ENCODE results near the gene ATXN3L.

Gene ATXN3L

DNA sequence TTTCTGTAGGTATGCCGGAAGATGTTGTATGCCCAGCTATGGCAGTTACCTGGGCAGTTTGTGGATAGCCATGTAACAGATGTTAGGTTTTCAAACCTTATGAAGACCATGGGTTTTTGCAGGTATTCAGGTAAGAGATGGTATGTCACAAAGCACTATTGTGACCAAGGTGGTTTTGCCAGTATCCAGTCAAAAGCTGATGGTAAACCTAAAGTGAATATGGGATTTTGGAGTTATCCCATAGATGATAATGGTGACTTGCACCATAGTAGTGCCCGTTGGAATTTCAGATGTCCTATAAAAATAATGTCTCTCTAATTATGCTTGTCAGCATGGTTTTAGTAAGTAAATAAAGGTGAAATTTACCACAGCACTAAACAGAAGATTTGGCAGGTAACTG, at the start of gene ATXN3L:
Gene ATXN3L, minus strand, starts transcription at position 101 of the 400 bp plus-strand sequence. CDS start 119 bp downstream, outside the sequence.
- DNase-seq (ENCODE audit: low spot score): no peak

DNA sequence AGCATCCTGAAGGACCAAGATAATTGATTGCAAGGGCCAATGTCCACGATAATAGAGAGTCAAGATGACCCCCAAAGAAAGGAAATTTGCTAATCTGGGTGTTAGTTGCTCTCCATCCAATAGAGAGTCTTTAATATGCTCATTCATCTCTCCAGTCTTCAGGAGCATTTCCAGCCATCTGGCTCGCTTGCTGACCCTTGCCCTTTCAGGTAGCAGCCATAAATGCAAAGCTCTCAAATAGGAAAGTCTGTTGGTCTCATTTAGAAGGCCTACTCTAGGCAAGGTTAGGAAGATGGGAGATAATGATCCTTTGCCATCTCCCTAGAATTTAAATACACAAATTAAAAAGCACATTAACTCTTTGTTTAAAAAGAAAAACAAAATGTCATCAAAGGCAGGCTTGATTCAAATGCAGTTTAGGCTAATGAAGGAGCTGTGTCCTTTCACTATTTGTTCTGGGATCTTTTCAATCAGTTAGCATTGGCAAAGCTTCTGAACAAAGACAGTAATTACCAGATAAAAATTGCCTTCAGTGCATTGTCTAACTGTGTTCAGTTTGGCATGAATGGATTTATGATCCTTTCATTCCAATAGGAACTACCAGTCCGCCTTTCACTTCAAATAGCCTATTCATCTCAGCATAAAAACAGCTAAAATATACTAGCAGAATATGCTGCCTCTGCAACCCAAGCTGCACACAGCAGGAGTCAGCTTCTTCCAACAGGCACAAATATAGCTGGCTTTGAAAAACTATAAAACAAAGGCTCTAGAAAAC, 49.6 kb upstream of the ATXN3L start:
- no peak for DNase-seq (ENCODE audit: low spot score)

DNA sequence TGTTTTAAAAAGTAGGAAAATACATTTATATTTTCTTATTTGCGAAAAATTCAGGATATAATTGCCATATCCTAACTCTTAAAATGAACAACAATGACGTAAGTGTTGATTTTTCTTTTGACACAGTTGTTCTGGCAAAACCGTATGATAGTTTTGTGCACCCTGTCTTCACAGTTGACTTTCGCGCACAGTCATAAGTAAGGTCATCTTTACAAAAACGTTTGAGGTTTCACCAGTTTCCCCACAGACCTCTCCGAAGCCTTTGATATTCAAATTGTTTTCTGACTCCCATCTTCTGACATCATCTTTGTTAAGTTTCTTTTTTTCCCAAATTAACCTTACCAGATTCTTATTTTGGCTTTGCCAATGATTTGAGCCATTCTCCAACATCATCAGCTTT, 48.1 kb upstream of the ATXN3L start:
- DNase-seq (ENCODE audit: low spot score): no peak

DNA sequence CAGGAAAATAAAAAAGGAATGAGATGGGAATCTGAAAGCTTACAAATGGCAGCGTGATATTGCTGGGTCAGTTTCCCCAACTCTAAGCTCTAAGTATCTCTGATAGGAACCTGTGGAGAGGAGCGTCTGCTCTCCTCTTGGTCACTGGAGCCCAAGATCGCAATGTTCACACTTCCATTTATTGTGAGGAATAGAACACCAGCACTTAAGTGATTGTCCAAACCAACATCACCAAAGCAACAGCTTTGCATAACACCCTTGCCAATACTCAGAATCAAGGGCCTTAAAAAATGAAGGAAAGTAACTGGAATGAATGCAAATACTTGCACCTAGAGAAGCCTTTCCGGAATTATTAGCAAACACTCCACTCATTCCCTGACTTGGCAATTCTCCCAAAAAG, 46.8 kb upstream of the ATXN3L start:
- no peak for DNase-seq (ENCODE audit: low spot score)

DNA sequence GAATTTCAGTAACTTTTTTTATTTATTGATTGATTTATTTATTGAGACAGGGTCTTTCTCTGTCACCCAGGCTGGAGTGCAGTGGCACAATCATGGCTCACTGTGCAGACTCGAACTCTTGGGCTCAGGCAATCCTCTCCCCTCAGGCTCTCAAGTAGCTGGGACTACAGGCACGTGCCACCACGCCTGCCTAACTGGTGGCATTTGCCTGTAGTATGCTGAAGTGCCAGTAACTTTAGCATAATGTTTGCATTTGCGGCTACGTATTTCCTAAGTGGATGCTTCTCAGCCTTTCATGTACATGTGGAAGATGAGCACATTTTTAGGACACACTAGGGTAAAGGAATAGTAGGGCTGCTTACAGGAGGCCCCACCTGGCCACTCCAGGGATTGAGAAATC, 45.3 kb upstream of the ATXN3L start:
- no peak for DNase-seq (ENCODE audit: low spot score)

DNA sequence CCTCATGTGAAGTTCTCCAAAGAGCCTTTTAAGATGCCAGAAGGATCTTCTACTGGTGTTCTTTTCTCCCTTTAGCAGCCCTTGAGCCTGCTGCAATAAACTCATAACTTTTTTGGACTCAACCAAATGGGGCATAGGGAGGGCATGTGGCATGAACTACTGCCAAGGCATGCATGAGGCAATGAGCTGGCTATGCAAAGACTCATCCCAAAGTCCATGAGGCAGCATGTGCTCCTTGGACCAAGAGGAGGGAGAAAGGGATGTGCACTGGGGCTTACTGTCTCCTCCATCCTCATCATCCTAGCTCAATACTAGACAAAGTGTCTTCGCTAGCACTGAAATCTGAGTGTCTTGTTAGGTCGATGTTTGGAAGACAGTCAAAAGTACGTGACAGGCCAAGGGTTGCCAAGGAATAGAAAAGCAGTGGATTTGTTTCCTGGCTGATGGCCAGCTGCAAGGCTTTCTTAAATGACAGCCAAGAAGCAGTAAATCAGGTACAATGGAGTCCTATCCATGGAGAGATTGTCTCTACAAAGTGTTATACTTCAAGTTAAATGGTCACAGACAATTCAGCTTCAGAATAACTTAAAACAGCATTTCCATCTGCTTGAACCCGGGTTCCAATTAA, 44.5 kb upstream of the ATXN3L start:
- DNase-seq (ENCODE audit: low spot score): no peak

DNA sequence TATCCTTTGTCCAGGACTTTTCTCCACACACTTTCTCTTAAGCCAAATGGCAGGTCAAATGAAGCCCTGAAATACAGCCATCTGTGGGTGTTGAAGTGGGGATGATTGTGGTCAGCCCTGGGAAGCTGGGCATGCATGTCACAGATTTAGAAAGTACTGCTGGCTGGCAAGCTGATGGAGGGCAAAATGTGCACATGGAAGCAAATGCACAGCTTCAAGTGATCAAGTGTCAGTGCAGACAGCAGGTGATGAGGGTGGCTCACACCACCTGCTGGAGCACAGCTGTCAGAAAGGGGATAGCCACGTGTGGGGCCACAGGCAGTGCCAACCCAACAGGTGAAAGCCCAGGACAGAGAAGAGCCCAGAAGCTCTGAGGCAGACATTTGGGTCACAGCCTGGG, 40.3 kb upstream of the ATXN3L start:
- DNase-seq (ENCODE audit: low spot score): no peak

DNA sequence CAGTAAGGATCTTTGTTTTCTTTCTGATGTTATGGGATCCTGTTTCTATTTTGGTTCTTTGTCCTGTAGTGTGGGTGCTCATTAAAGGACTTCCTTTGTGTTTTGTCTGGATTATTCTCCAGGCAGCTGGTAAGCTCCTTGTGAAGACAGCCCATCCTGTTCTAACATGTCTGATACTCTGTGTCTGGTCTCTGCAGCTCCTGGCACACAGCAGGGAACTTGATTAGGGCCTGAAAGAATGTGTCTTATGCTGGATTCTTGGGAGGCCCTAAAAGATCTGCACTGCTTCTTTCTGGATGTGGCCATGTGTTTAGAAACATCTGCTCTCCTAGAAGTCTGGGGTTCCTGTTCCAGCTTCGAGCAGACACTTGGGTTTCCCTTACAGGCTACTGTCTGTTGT, 38.1 kb upstream of the ATXN3L start:
- DNase-seq (ENCODE audit: low spot score): peak; percentile 10

DNA sequence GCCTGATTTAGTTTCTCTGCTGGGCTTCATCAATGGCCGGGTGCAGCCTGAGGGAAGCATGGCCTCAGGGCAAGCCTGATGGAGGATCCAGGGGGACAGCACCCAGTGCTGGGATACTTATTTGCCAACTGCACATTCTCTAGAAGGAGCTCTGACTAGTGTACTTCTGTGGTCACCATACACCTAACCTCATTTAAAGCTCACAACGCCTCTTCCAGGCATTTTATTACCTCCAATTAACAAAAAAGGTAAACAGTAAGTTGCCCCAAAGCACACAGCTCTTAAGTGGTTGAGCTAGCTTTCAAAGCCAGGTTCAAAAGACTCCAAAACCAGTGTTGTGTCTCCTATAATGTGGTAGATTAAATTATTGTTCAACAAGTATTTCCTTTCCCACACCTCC, 26.8 kb upstream of the ATXN3L start:
- DNase-seq (ENCODE audit: low spot score): no peak

DNA sequence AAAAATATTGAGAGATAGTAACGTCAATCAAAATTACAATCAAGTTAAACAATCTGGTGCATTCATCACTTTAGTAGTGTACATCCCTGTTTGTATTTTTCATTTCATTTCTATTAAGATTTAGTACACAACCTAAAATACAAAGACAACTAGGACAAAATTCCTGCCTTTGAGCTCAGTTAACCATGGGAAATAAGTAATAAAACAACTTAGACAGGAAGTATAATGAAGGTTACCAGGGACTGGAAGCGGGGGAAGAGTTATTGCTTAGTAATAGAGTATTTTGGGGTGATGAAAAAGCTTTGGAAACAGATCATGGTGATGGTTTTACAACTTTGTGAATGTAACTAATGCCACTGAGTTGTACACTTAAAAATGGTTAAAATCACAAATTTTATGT, 25.6 kb upstream of the ATXN3L start:
- DNase-seq (ENCODE audit: low spot score): no peak

DNA sequence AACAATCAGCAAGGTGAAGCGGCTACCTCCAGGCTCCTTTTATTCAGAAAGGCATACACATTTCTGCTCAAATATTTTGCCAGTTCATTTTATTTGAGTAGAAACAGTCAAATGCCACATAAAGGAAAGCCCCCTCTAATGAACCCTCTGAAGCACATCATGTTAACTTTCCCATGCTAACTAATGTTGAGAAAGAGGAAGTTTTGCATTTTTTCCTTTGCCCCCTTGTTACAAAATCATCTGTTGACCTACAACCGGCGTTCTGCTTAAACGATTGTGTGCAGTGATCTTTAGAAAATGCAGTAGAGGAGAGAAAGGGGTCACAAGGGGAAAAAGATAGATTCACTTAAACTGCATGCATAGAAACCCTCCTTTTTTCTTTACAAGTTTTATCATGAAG, 25.2 kb upstream of the ATXN3L start:
- DNase-seq (ENCODE audit: low spot score): no peak

DNA sequence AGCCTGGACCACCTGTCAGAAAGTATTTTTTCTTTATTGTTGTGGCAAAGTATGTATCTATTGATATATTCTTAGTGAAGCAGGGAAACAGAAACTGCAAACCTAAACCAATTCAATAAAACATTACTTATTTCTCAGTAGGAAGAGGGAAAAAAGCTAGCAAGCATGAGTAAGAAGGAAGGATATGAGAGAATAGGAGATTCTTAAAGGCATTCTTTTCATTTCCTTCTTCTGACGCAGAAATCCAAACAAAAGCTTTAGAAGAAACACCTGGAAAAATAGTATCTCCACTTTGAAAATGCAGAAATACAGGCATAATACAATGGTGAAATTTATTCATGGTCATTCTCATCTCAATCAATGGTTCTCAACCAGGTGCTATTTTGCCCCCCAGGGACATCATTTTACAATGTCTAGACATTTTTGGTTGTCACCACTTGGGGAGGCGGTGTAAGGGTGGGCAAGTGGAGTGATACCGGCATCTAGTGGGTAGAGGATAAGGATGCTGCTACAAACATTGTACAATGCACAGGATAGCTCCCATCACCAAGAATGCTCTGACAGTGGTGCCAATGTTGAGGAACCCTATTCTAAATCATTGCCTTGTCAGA, 21.7 kb upstream of the ATXN3L start:
- peak; percentile 42 for DNase-seq (ENCODE audit: low spot score)

DNA sequence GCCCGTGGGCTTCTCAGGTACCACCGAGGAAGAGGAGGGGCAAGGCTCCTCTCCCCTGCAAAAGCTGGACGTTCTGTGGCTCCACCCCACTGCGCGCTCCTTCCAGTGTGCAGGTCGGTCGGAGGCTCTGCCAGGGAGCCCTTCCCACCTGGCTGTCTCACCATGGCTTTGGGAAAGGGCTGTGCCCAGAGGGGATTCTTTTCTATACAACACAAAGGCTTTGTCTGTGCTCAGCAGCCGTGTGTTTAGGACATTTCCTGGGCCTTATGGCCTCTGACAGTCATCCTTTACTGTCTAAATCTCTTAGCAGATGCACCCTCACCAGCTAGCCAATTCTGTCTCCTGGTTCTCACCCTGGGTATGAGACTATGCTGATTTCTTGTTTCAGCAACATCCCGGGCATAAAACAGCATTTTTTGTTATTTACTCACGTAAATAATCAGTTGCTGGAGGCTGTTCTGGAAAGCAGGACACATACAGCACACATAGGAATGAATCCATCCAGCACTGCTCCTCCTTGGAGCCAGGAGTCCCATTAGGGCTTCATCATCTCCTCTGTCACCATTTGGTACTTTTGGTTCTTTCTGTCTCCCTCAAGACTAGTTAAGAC, 20.4 kb upstream of the ATXN3L start:
- no peak for DNase-seq (ENCODE audit: low spot score)

DNA sequence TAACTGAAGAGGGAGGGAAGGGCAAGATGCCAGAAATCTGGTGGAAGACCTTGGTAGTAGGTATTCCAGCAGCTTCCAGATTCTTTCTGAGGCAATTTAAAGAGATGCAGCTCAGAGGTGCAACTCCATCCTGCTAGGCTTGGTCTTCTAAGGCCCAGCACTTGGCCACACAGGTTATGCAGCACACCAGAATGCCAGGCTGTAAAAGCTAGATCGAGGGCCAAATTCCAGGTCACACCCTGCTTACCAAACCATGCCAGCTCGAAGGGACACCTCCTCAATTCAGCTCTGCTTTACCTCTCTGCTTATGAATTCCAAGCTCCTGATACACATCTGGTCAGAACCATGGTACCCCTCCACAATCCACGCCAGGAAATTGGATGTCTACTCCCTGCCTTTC, 19.8 kb upstream of the ATXN3L start:
- no peak for DNase-seq (ENCODE audit: low spot score)

DNA sequence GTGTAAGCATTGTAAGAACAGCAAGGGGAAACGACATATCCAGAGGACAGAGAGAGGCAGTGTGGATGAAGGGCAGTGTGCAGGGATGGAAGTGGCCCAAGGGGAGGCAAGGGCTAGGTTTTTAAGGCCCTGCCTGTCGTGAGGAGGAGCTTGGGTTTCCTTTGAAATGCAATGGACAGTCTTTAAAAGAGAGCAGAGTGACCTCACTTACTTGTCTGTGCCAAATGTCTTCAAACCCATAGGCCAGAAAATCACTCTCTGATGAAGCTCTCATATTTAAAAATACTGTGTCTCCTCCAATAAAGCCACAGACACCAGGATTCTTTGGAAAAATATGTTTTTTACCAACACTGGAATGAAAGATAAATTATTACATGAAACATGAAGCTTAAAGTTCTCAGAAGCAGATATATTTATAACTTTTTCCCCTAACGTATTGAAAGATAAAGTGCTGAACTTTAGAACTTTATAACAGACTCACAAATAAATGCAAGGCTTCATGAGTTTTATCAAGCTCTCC, 19.2 kb upstream of the ATXN3L start:
- no peak for DNase-seq (ENCODE audit: low spot score)

DNA sequence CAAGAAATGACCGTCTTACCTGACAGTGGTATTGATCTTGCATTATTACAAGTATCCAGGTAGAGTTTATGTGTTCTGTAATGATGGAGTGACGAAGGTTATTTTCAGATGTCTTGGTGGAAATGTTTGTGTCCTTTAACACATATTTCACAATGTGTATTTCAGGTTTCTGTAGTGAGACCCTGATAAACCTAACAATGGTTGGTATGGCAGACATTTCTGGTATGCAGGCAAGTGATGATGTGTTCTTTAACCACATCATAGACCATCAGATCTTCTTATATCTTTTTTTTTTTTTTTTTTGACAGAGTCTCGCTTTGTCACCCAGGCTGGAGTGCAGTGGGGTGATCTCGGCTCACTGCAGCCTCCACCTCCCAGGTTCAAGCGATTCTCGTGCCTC, 14.6 kb upstream of the ATXN3L start:
- no peak for DNase-seq (ENCODE audit: low spot score)

DNA sequence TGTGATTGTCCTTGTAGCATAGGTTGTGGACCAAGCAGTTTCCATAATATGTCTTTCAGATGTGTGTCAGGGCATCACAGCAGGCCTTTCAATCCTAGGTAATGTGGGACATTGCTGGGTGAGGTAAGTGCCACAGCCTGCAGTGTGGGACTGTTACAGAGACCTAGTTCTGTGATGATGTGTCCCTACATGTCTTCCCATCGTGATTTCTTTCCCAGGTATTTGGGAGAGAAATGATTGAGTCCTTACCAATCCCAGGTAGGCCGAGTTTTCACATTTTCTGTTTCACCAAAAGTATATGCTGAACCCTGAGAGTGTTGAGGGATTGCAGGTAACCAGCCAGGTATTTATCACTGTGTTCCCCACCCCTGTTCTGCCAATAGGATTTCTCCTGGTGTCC, 10.6 kb upstream of the ATXN3L start:
- DNase-seq (ENCODE audit: low spot score): no peak

DNA sequence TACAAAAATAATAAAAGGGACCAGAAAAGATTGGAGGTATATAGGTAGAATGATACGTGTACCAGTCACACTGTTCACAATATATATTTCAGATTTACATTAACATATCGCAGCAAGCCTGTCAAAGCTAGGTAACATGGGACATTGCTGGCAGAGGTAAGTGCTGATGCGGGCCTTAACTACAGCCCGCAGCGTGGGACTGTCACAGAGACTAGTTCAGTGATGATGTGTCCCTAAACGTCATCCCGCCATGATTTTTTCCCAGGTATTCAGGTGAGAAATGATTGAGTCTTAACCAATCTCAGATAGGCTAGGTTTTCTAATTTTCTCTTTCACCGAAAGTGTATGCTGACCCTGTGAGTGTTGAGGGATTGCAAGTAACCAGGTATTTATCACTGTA, 7.8 kb upstream of the ATXN3L start:
- no peak for DNase-seq (ENCODE audit: low spot score)

DNA sequence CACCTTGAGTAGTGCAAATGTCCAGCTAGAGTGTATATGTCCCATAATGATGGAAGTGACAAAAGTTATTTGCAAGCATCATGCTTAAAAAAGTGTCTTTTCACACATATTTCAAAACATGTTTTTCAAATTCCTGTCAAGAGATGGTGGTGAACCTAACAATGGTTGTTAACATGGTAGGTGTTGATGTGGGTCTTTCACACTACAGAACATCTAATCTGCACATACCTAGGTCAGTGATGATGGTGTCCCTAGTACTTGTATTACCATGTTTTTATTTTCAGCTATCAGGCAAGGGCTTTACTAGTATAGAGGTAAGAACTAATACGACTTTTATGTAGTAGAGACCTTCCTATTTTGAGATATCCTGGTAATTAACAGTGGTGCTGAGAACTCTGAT, 3.4 kb upstream of the ATXN3L start:
- DNase-seq (ENCODE audit: low spot score): no peak

DNA sequence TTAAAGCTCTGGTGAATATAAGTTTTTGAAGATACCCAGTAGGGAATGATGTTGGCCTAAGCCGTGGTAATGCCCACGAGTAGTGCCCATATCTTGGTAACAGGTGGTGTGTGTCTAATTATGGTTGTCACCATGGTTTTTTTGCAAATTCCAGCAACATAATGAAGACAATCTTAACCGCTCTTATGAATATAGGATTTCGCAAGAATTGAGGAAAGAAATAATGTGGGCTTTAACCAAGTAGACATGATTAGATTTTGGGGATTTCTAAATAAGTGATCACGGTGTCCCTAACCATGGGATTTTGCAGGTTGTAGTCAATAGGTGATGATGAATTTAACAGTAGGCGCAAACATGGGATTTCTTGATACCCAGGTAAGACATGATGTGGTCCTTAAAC, 2.5 kb downstream of the ATXN3L start:
- DNase-seq (ENCODE audit: low spot score): no peak

DNA sequence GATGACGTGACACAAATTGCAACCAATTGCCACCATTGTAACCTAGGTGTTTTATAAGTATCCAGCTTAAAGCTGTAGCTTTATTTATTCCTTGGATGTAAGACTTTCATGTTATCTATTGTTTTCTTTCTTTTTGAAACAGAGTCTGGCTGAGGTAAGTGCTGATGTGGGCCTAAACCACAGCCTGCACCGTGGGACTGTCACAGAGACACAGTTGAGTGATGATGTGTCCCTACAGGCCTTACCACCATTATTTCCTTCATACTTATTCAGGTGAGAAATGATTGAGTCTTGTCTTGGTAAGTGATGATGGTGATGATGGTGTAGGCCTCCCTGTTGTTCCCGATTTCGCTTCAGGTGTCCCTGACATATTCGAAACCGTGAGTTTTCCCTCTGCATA, 8.3 kb downstream of the ATXN3L start:
- no peak for DNase-seq (ENCODE audit: low spot score)

DNA sequence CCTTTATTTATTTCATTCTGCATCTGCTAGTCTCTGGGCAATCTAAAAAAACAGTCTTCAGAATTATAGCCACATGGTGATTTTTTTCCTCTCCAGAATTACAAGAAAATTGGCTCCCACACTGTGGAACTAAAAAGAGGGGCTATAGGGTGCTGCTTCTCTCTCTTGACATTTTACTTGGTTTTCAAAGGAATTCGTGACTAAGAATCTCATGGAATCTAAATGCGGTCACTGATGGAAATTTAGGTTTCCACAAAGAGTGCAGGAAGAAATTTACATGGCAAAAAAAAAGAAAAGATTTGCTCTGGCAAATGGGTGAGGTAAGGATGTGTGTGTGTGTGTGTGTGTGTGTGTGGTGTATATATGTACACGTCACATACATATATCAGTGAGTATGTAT, 10.2 kb downstream of the ATXN3L start:
- DNase-seq (ENCODE audit: low spot score): no peak

DNA sequence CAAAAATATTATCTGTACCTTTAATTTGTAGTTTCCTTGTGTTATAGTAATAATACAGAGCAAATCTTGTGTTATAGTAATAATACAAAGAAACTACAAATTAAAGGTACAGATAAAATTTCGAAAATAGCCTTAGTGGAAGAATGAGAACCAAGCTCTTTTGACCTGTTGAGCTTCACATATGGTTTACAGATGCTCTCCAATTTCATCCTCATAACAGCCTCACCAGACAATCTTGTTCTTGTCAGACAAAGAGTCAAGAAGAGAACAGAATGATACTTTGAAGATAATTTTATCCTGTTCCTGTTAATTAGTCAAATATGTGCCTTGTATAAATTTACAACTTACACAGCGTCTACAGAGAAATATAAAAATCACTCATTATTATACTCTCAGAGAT, 12.8 kb downstream of the ATXN3L start:
- DNase-seq (ENCODE audit: low spot score): no peak
